GM23248 (cell line): Measurements from ENCODE around the gene GABBR1. TPM values are rescaled to one million over a fixed set of nuclear protein-coding genes. Genes with fewer than 3 reads are reported as not detected.

Experiments
- DNase-seq: peaks from one replicate; pipeline ENCODE4 v3.0.0-alpha.2; 2015
- H2AFZ ChIP-seq: fragments of 200-600 bp; sonication (generic); 2 replicates; pipeline ENCODE4 v1.6.1; 2016; ENCODE audit warnings: antibody characterized with exemption
- H3F3A ChIP-seq: fragments of 200-600 bp; sonication (generic); 2 replicates; pipeline ENCODE4 v1.6.1; 2016; ENCODE audit warnings: mild to moderate bottlenecking, antibody characterized with exemption, mixed run types; ENCODE audit not compliant: insufficient read depth
- H3K27ac ChIP-seq: fragments of 200-600 bp; sonication (generic); 2 replicates; pipeline ENCODE4 v1.5.1; 2016; ENCODE audit warnings: mild to moderate bottlenecking
- H3K27me3 ChIP-seq: fragments of 200-600 bp; sonication (generic); replicated peaks from 2 replicates; pipeline ENCODE4 v1.6.1; 2016; ENCODE audit warnings: mild to moderate bottlenecking; ENCODE audit not compliant: insufficient read depth
- H3K36me3 ChIP-seq: fragments of 200-600 bp; sonication (generic); 2 replicates; pipeline ENCODE4 v1.6.1; 2016; ENCODE audit warnings: low read depth, mild to moderate bottlenecking
- H3K4me1 ChIP-seq: fragments of 200-600 bp; sonication (generic); 2 replicates; pipeline ENCODE4 v1.6.1; 2016; ENCODE audit warnings: mild to moderate bottlenecking; ENCODE audit not compliant: insufficient read depth
- H3K4me2 ChIP-seq: fragments of 200-600 bp; sonication (generic); one replicate; pipeline ENCODE4 v1.6.1; 2016; ENCODE audit warnings: mild to moderate bottlenecking; ENCODE audit not compliant: unreplicated experiment
- H3K4me3 ChIP-seq: fragments of 200-600 bp; sonication (generic); 2 replicates; pipeline ENCODE4 v1.5.1; 2016; ENCODE audit warnings: mild to moderate bottlenecking
- H3K79me2 ChIP-seq: fragments of 200-600 bp; sonication (generic); 2 replicates; pipeline ENCODE4 v1.6.1; 2016; ENCODE audit warnings: mild to moderate bottlenecking; ENCODE audit not compliant: insufficient read depth
- H3K9ac ChIP-seq: fragments of 200-600 bp; sonication (generic); 2 replicates; pipeline ENCODE4 v1.6.1; 2016; ENCODE audit warnings: mild to moderate bottlenecking
- H3K9me2 ChIP-seq: fragments of 200-600 bp; sonication (generic); 2 replicates; pipeline ENCODE4 v1.6.1; 2016; ENCODE audit warnings: mixed run types, mild to moderate bottlenecking, moderate library complexity; ENCODE audit not compliant: insufficient read depth
- H3K9me3 ChIP-seq: fragments of 200-600 bp; sonication (generic); one replicate; pipeline ENCODE4 v1.6.1; 2017; ENCODE audit warnings: low read depth
- H4K20me1 ChIP-seq: fragments of 200-600 bp; sonication (generic); 2 replicates; pipeline ENCODE4 v1.6.0; 2016; ENCODE audit not compliant: insufficient read depth
- EZH2 ChIP-seq: fragments of 200-600 bp; sonication (generic); IDR thresholded peaks from 2 replicates; pipeline ENCODE4 v1.6.1; 2018; ENCODE audit warnings: antibody characterized with exemption, mild to moderate bottlenecking; ENCODE audit not compliant: insufficient read depth, poor library complexity, severe bottlenecking
- EZH2phosphoT487 ChIP-seq: fragments of 200-600 bp; sonication (generic); IDR thresholded peaks from 2 replicates; pipeline ENCODE4 v1.6.1; 2018; ENCODE audit warnings: antibody characterized with exemption, moderate library complexity, mild to moderate bottlenecking, low read depth; ENCODE audit not compliant: insufficient read depth
- WGBS, 2 experiments: methylation state at CpG; one replicate each; pipeline ENCODE4 v1.1.6; 2015 to 2017; ENCODE audit warnings: low lambda C conversion rate in 2 of 2, low coverage in 1 of 2; ENCODE audit errors: missing lambda C conversion rate in 2 of 2; 5-methylcytosine and 5-hydroxymethylcytosine counted together
- in situ Hi-C: fragments of 300-500 bp; cut with MboI; formaldehyde crosslinking; loops from 2 replicates; pipeline ENCODE4 v1.15.0; 2020
- polyA plus RNA-seq: library from polyadenylated mRNA; unstranded; fragments of >200 nt; fragmentation: Nextera tagmentation; extraction: Ambion mirVana; gene quantifications from 2 replicates; pipeline ENCODE4 v1.2.1, GENCODE V29; 2016
- total RNA-seq: library from RNA; depleted of rRNA; stranded (reverse); fragments of >200 nt; shearing (Covaris generic); gene quantifications from 2 replicates; pipeline ENCODE4 v1.2.3, GENCODE V29; 2014

Gene GABBR1
- total and polyA plus RNA-seq, 2 experiments from 2014 or later = 5.3 to 6.1 TPM

GRCh38 chr6:29651413-29652197 lies 18.6 kb upstream of the GABBR1 start:
- no peaks in the 10 kb centered on the region for H3K79me2 ChIP-seq
- TF ChIP-seq EZH2phosphoT487 (no peak), EZH2 (no peak)
- no peaks in the 10 kb centered on the region for H3K9me2 ChIP-seq
- no peak overlapping the region for H3K27ac ChIP-seq
- no peaks in the 10 kb centered on the region for H3K36me3 ChIP-seq
- no peak overlapping the region for H3K9ac ChIP-seq
- H3K4me1 ChIP-seq = no peaks in the 10 kb centered on the region
- H3F3A ChIP-seq = no peaks in the 10 kb centered on the region
- in situ Hi-C loops = no loop called here
- no peaks in the 10 kb centered on the region; the same call in 1 of the 2 replicates for H3K27me3 ChIP-seq
- H3K4me3 ChIP-seq = no peak overlapping the region
- peak; percentile 60 for DNase-seq
- H4K20me1 ChIP-seq = no peaks in the 10 kb centered on the region
- no peak overlapping the region for H3K4me2 ChIP-seq
- no peak overlapping the region for H2AFZ ChIP-seq
- 48 to 54% methylated on average over 8 of the region's 8 CpGs for WGBS, 2 experiments
- H3K9me3 ChIP-seq = no peaks in the 10 kb centered on the region

GRCh38 chr6:29649701-29650673 lies 17.0 kb upstream of the GABBR1 start:
- in situ Hi-C loops = no loop called here
- WGBS, 2 experiments = 3% methylated on average over 33 of the region's 33 CpGs

GRCh38 chr6:29647927-29648642 lies 15.1 kb upstream of the GABBR1 start:
- WGBS, 2 experiments = 83 to 85% methylated on average over 22 to 23 of the region's 23 CpGs
- Histone ChIP-seq H3K4me3 (no peak overlapping the region), H3K9me3 (no peaks in the 10 kb centered on the region), H3K36me3 (no peaks in the 10 kb centered on the region), H4K20me1 (no peaks in the 10 kb centered on the region), H3K9me2 (no peaks in the 10 kb centered on the region), H3K9ac (no peak overlapping the region), H3K27me3 (no peaks in the 10 kb centered on the region), H3K79me2 (no peaks in the 10 kb centered on the region), H2AFZ (no peak overlapping the region), H3K4me1 (no peaks in the 10 kb centered on the region), H3K27ac (no peak overlapping the region), H3K4me2 (no peak overlapping the region), H3F3A (no peaks in the 10 kb centered on the region)
- TF ChIP-seq EZH2phosphoT487 = no peak
- TF ChIP-seq EZH2 = no peak
- DNase-seq = peak; percentile 73
- in situ Hi-C loops = no loop called here

More at GRCh38 chr6:29649701-29650673, 17.0 kb upstream of the GABBR1 start:
- Histone ChIP-seq H3K9ac (peak overlapping the region; percentile 73), H3K79me2 (no peaks in the 10 kb centered on the region), H3K36me3 (no peaks in the 10 kb centered on the region), H3K4me1 (no peaks in the 10 kb centered on the region), H3K4me3 (peak overlapping the region; percentile 70), H3F3A (no peaks in the 10 kb centered on the region), H3K9me2 (no peaks in the 10 kb centered on the region), H3K4me2 (peak overlapping the region; percentile 78), H3K27ac (peak overlapping the region; percentile 59), H3K9me3 (no peaks in the 10 kb centered on the region), H2AFZ (peak overlapping the region; percentile 97), H3K27me3 (no peaks in the 10 kb centered on the region; the same call in 1 of the 2 replicates), H4K20me1 (no peaks in the 10 kb centered on the region)
- no peak for TF ChIP-seq EZH2phosphoT487
- no peak for TF ChIP-seq EZH2
- peak; percentile 98 for DNase-seq
